ENCODE results near the gene AGAP1. TPM values are rescaled to one million over a fixed set of nuclear protein-coding genes. Genes with fewer than 3 reads are reported as not detected.
A peak's percentile ranks its signal among the peaks of the same experiment; 100 is the strongest.

AGAP1 gene
- total and polyA plus RNA-seq, 8 donors = 5.0 to 27.6 (median 17.4) TPM

DNA sequence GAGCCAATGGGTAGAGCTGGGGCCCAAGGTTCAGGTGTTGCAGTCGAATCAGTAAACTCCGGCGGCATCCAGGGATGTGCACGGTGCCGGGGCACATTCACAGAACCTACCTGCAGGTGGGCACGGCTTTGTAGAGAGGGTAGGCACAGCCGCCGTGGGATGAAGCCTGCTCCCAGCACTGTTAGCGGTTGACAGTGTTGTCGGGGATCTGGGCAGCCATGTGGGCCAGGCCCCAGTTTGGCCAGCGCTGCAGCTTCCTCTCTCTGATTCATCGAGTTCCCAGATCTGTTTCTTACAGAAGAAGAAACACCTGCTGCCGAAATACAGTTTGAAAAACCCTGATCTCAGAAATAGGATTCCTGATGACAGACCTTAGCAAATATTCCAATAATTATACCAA is 274.8 kb downstream of the AGAP1 start:
- no peak for FAIRE-seq
- no peak for TF ChIP-seq CTCF (IDR thresholded peaks at IDR 0.05)
- no peak overlapping the region for H3K4me3 ChIP-seq
- no peak overlapping the region for H3K27ac ChIP-seq
- H3K27me3 ChIP-seq = no peaks in the 10 kb centered on the region
- ATAC-seq = no peak
- intact Hi-C loops (cut with DNase I) = no loop called here
- no peaks in the 10 kb centered on the region for H3K9me3 ChIP-seq
- no peak for DNase-seq
- no peaks in the 10 kb centered on the region for H3K36me3 ChIP-seq
- no peaks in the 10 kb centered on the region for H3K4me1 ChIP-seq
- WGBS, 2 donors = 92 to 95% methylated on average over 13 of the region's 13 CpGs

GRCh38 chr2:235769046-235769445 is 275.2 kb downstream of the AGAP1 start:
- H3K36me3 ChIP-seq = no peaks in the 10 kb centered on the region
- no peaks in the 10 kb centered on the region for H3K9me3 ChIP-seq
- no peak for FAIRE-seq
- H3K27me3 ChIP-seq = no peaks in the 10 kb centered on the region
- WGBS, 2 donors = 91 to 93% methylated on average over 7 of the region's 7 CpGs
- no peak for DNase-seq
- no peak overlapping the region for H3K4me3 ChIP-seq
- no peak overlapping the region for H3K27ac ChIP-seq
- no peak for ATAC-seq
- intact Hi-C loops (cut with DNase I) = no loop called here
- TF ChIP-seq CTCF (IDR thresholded peaks at IDR 0.05) = no peak
- H3K4me1 ChIP-seq = no peaks in the 10 kb centered on the region

GRCh38 chr2:235770909-235771820 is 277.3 kb downstream of the AGAP1 start:
- Histone ChIP-seq H3K4me1 (no peaks in the 10 kb centered on the region), H3K4me3 (no peak overlapping the region), H3K9me3 (no peaks in the 10 kb centered on the region), H3K27me3 (no peaks in the 10 kb centered on the region), H3K27ac (no peak overlapping the region), H3K36me3 (no peaks in the 10 kb centered on the region)
- TF ChIP-seq CTCF (IDR thresholded peaks at IDR 0.05) = no peak
- no peak for ATAC-seq
- FAIRE-seq = no peak
- peak in 1 of 6 donors; percentile 7 for DNase-seq
- intact Hi-C loops (cut with DNase I) = no loop called here
- 94 to 96% methylated on average over 23 of the region's 23 CpGs for WGBS, 2 donors

DNA sequence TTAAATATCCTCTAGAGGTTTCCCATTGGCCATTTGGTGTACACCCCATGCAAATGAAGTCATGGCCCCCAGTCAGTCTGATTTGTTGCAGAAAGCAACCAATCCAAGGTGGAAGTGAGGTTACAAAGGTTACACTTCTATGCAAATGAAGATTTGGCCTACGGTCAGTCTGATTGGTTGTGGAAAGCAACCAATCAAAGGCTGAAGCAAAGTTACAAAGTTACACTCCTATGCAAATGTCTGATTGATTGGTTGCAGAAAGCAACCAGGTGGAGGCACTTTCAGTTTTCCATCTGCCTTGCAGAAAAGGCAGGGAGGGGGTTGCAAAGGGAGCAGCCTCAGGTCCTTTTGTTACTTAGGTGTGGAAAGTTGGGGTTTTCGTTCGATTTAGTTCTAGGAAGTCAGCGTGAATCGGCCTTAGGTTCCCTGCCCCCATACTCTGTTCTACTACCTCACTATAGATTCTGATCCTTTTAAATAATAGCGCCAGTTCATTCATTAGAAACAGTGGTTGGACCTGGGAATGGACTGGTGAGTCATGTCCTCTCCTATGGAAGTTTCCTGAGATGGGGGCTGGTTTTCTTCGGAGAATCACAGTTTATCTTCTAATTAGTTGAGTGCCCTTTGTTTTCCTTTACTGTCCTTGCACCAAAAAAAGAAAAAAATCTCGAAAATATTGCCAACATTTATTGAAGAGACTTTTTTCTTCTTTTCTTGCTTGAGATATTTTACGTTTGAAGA is 279.5 kb downstream of the AGAP1 start:
- Histone ChIP-seq H3K36me3 (no peaks in the 10 kb centered on the region), H3K9me3 (no peaks in the 10 kb centered on the region), H3K4me3 (no peak overlapping the region), H3K27ac (no peak overlapping the region), H3K4me1 (no peaks in the 10 kb centered on the region), H3K27me3 (no peaks in the 10 kb centered on the region)
- WGBS, 2 donors = 89 to 91% methylated on average over 9 of the region's 9 CpGs
- FAIRE-seq (no peak), DNase-seq (peak in 1 of 6 donors; percentile 3), ATAC-seq (no peak)
- no peak for TF ChIP-seq CTCF (IDR thresholded peaks at IDR 0.05)
- intact Hi-C loops (cut with DNase I) = no loop called here
